Endothelial cell (in vitro differentiated cells): ENCODE results near the gene INTU. TPM values are rescaled to one million over a fixed set of nuclear protein-coding genes. Genes with fewer than 3 reads are reported as not detected.

ENCODE experiments used
- DNase-seq: peaks from one replicate; pipeline ENCODE4 v3.0.0; 2021; ENCODE audit warnings: low spot score
- H3K27ac Mint-ChIP-seq: one replicate; pipeline ENCODE4 v1.8.0; 2021; ENCODE audit warnings: mixed read lengths, inconsistent platforms; ENCODE audit not compliant: unreplicated experiment
- H3K27me3 Mint-ChIP-seq: one replicate; pipeline ENCODE4 v1.8.0; 2021; ENCODE audit warnings: mild to moderate bottlenecking, moderate library complexity, mixed read lengths, inconsistent platforms; ENCODE audit not compliant: unreplicated experiment
- H3K36me3 Mint-ChIP-seq: one replicate; pipeline ENCODE4 v1.8.0; 2021; ENCODE audit warnings: mild to moderate bottlenecking, low read depth, mixed read lengths, inconsistent platforms; ENCODE audit not compliant: unreplicated experiment
- H3K4me1 Mint-ChIP-seq: one replicate; pipeline ENCODE4 v1.8.0; 2021; ENCODE audit warnings: mild to moderate bottlenecking, mixed read lengths, inconsistent platforms; ENCODE audit not compliant: unreplicated experiment
- H3K4me3 Mint-ChIP-seq: one replicate; pipeline ENCODE4 v1.8.0; 2021; ENCODE audit warnings: mild to moderate bottlenecking, mixed read lengths, inconsistent platforms; ENCODE audit not compliant: unreplicated experiment
- H3K9me3 Mint-ChIP-seq: one replicate; pipeline ENCODE4 v1.8.0; 2021; ENCODE audit warnings: mixed read lengths, inconsistent platforms; ENCODE audit not compliant: unreplicated experiment
- total RNA-seq: library from RNA; stranded (reverse); fragmentation: NEBNext Ultra II Directional; extraction: Animal tissue kit (Norgen Biotek cat#: 25700); gene quantifications from one replicate; pipeline ENCODE4 v1.2.1, GENCODE V29; 2021; ENCODE audit not compliant: unreplicated experiment
- TF ChIP-seq, protein P1 (sequence below): fragments of 200-600 bp; sonication (generic); IDR thresholded peaks from one replicate; pipeline ENCODE4 v1.5.0; 2021; ENCODE audit warnings: antibody characterized with exemption; ENCODE audit not compliant: unreplicated experiment

Gene INTU
- total RNA-seq, 1 donor from 2014 or later: 6.4 TPM

DNA sequence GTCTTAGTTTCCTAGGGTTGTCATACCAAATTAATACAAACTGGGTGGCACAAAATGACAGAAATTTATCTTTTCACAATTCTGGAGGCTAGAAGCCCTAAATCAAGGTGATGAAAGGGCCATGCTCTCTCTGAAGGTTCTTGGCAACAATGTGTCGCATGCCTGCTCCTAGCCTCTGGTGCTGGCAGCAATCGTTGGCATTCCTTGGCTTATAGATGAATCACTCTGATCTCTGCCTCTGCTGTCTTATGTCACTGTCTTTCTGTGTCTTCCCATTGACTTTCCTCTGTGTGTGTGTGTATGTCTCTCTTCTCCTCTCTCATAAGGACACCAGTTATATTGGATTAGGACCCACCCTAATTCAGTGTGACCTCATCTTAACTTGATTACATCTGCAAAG is 15.9 kb upstream of the INTU start:
- H3K4me1 Mint-ChIP-seq: no peaks in the 10 kb centered on the region
- no peak overlapping the region for H3K27ac Mint-ChIP-seq
- no peak overlapping the region for H3K4me3 Mint-ChIP-seq
- no peaks in the 10 kb centered on the region for H3K9me3 Mint-ChIP-seq
- DNase-seq: no peak
- H3K27me3 Mint-ChIP-seq: no peaks in the 10 kb centered on the region
- H3K36me3 Mint-ChIP-seq: no peaks in the 10 kb centered on the region
- TF ChIP-seq, protein P1, sequence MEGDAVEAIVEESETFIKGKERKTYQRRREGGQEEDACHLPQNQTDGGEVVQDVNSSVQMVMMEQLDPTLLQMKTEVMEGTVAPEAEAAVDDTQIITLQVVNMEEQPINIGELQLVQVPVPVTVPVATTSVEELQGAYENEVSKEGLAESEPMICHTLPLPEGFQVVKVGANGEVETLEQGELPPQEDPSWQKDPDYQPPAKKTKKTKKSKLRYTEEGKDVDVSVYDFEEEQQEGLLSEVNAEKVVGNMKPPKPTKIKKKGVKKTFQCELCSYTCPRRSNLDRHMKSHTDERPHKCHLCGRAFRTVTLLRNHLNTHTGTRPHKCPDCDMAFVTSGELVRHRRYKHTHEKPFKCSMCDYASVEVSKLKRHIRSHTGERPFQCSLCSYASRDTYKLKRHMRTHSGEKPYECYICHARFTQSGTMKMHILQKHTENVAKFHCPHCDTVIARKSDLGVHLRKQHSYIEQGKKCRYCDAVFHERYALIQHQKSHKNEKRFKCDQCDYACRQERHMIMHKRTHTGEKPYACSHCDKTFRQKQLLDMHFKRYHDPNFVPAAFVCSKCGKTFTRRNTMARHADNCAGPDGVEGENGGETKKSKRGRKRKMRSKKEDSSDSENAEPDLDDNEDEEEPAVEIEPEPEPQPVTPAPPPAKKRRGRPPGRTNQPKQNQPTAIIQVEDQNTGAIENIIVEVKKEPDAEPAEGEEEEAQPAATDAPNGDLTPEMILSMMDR: no peak

DNA sequence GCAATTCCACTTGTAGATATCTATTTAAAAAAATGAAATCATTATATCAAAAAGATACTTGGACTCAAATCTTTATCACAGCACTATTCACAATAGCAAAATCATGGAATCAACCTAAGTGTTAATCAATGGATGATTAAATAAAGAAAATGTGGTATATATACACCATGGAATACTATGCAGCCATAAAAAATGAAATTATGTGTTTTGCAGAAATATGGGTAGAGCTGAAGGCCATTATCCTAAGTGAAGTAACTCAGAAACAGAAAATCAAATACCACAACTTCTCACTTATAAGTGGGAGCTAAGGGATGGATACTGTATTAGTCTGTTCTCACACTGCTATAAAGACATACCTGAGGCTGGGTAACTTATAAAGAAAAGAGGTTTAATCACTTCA is 14.3 kb upstream of the INTU start:
- DNase-seq: no peak
- Mint-ChIP-seq H3K9me3 (no peaks in the 10 kb centered on the region), H3K4me3 (no peak overlapping the region), H3K27me3 (peaks cover 7% of the 10 kb centered on the region), H3K27ac (no peak overlapping the region), H3K36me3 (peaks cover 4% of the 10 kb centered on the region), H3K4me1 (peaks cover under 1% of the 10 kb centered on the region)
- TF ChIP-seq, protein P1: no peak

DNA sequence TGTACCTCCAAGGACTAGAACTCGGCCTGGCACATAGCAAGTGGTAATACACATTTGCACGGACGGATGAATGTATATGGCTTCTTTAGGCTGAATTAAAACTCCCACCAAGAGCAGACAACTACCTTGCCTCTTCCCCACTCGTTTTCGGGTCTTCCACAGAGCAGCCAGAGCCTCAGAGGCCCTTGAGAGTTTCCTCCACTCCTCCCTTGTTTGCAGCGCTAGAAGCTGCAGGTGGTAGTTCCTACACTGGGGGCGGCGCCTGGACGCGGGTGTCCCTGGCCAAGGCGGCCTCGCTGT is 10.2 kb upstream of the INTU start:
- Mint-ChIP-seq H3K27ac (no peak overlapping the region), H3K9me3 (no peaks in the 10 kb centered on the region), H3K36me3 (peaks cover 4% of the 10 kb centered on the region), H3K4me3 (peak overlapping the region; percentile 49), H3K4me1 (peaks cover 4% of the 10 kb centered on the region), H3K27me3 (peaks cover 7% of the 10 kb centered on the region)
- TF ChIP-seq, protein P1: no peak
- no peak for DNase-seq

DNA sequence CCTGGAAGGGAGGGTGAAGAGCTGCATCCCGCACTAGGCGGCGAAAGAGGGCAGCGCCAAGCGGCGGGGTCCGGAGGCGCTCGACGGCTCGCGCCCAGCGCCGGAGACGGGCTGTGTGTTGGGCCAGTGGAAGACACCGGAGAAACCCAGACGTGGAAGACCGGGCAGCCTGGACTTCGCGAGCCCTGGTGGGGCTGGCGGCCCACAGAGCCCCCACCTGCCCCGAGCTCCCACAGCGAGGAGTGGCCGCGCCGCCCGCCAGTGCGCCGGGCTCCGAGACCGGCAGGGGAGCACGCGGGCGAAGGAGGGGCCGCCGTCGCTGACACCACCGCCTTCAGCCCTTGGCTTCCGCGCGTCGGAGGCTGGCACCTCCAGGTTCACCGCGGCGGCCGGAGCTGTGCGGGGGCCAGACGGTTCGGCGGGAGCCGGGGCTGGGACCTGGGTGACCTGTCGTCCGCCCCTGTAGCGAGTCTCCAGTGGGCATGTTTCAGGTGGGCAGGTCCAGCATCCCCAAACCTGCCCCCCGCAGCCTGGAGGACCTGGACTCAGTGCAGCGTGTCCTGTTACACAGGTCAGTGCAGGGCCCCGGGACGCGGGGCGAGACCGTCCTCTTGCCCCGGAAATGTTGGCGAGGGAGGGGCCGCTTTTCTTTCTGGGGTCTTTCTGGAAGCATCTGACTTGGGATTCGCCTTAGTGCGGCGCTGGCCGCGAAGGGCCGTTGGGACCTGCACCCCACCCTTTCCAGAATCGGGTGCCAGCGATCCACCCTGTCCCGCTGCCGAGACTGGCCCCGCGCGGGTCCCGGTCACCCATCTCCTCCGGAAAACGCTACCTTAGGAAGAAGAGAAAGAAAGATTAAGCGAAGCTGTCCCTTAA is 9.6 kb upstream of the INTU start:
- peaks cover 4% of the 10 kb centered on the region for H3K4me1 Mint-ChIP-seq
- peak; percentile 69 for DNase-seq
- H3K4me3 Mint-ChIP-seq: peak overlapping the region; percentile 89
- peaks cover 7% of the 10 kb centered on the region for H3K27me3 Mint-ChIP-seq
- H3K9me3 Mint-ChIP-seq: no peaks in the 10 kb centered on the region
- no peak overlapping the region for H3K27ac Mint-ChIP-seq
- H3K36me3 Mint-ChIP-seq: peaks cover 4% of the 10 kb centered on the region
- TF ChIP-seq, protein P1: no peak

DNA sequence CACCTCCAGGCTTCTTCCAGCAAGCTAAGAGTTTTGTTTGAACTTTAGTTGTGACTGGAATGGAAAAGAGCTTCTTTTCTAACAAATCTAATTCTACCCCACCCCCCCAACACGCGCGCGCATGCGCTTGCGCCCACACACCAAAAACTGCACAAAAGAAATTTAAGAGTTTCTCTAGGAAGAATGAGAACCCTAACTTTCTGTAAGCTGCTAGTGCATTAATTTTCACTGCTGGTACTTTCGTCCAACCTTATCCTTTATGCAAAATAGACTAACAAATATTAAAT is 9.0 kb upstream of the INTU start:
- Mint-ChIP-seq H3K27ac (no peak overlapping the region), H3K9me3 (no peaks in the 10 kb centered on the region)

More for the DNA sequence above, 9.0 kb upstream of the INTU start:
- Mint-ChIP-seq H3K27me3 (peaks cover 7% of the 10 kb centered on the region), H3K4me3 (peak overlapping the region; percentile 89), H3K4me1 (peaks cover 4% of the 10 kb centered on the region), H3K36me3 (peaks cover 4% of the 10 kb centered on the region)
- TF ChIP-seq, protein P1: no peak
- DNase-seq: peak; percentile 7
